HG02870 (cell line): ENCODE measurements around the gene ST7.
"Not testable (repeated sequence)": the region's sequence is repeated elsewhere in the genome, so short reads cannot be mapped to it uniquely, and the experiment has no call there.

Source experiments
- ATAC-seq: cut with Tn5 transposase; IDR thresholded peaks from one replicate; pipeline ENCODE4 v1.9.1; 2021; ENCODE audit warnings: mild to moderate bottlenecking, moderate library complexity; ENCODE audit not compliant: unreplicated experiment

Gene ST7

GRCh38 chr7:117216010-117216409, 262.7 kb downstream of the ST7 start:
- ATAC-seq = no peak

GRCh38 chr7:117216436-117217069, 263.3 kb downstream of the ST7 start:
- no peak for ATAC-seq

GRCh38 chr7:117217106-117218035, 264.1 kb downstream of the ST7 start:
- no peak for ATAC-seq

DNA sequence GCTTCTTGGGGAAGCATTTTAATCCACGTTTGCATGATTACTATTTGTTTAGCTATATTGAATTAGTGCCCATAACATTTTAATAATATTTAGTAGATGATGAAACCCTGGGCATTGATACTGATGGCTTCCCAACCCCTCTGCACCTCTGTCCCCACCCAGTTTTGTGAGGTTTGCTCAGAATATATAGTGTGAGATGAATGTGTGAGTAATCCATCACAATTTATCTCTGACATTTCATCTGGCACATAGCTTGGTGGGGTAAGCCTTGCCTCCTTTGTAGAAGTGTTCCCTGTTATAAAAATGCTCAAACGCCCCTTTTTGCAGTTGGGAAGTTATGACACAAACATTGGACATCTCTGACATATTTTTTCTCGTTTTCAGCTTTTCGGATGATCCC, 265.4 kb downstream of the ST7 start:
- ATAC-seq = no peak

DNA sequence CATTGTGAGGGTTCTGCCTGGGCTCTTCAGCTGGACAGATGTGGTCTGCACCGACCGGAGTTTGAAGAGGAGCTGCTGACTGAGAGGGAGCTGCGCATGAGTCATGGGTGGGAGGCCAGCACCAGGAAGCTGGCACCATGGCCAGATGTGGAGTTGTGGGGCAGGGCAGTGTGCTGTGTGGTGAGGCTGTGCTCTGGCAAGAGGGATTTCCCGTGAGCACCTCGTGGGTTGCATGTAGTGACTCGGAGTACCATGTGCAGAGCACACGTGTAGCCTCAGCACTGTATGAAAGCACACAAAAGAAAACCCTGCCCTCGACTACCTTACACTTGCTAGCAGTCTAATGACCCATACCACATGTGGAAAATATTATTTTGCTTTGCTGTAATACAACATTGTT, 266.2 kb downstream of the ST7 start:
- ATAC-seq = no peak

DNA sequence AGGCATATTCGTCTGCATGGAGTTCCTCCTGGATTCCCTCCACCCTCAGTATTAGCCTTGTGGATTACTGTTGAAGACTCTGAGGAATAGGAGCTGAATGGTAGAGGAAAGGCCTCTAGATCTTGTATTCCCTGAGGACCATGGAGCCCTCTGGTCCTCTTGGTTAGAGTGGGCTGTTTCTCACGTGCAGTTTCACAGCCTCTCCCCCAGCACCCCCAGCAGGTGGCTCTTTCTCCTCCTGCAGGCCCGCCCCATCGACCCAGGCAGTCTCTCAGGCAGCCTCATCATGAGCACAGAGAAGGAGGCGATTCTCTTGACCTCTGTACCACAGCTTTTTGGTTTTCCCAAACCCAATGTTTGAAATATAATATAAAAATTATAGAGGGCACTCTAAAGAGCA, 267.5 kb downstream of the ST7 start:
- no peak for ATAC-seq

DNA sequence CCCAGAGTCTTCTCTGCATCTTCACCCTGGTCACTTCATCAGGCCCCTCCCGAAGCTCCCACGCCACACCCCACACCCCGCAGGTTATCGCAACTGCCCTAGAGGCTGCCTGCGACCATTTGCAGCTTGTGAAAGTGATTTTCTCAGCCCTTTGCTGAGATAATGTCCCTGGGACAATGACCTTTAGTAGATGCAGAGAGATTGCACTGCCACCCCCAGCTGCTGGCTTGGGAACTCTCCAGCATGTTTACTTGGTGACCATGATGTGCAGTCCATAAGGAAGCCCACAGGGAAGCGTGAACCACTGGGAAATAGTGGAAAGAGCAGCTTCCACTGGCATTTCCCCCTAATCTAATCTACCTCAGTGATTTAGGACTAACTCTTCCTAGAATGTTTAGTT, 272.2 kb downstream of the ST7 start:
- no peak for ATAC-seq

DNA sequence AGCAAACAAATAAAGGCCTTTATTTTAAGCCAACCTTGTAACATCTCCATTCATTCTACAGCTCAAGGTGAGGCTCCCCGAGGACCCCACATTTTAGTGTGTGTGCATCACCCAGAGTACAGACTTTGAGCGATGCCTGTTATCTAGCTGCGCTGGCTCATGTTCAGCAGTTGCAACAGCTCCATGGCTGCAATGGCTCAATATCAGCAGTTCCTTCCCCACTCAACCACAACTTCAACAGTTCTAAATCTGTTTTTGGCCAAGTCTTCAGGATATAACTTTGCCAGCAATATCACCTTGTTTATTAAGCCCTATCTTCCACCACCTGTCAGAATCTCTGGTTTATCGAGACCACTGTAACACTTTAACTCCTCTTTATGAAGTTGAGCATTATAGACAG, 273.8 kb downstream of the ST7 start:
- ATAC-seq = no peak

DNA sequence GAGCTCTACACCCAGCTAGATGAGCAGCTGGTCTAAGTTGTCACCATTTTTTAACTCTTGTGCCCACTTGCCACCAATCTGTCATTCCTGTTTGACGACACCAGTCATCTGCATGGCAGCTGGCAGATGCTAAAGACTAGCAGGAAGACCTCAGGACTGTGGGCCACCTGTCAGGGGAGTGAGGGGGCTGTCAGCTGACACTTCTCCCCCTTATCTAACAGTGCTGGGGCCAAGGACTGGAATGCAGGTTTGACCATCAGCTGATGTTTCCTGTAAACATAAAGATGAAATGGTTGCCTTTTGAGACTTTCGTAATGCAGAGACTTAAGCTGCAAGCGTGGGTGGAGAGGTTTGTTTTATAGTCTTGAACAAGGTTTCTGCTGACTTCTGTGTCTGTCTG, 276.0 kb downstream of the ST7 start:
- ATAC-seq = no peak

- peak; percentile 73 for ATAC-seq
Observed at GRCh38 chr7:117230276-117231046, 277.2 kb downstream of the ST7 start.

- no peak for ATAC-seq
Observed at GRCh38 chr7:117231047-117231359, 277.7 kb downstream of the ST7 start.

GRCh38 chr7:117237646-117238045, 284.3 kb downstream of the ST7 start:
- ATAC-seq = peak; percentile 76

DNA sequence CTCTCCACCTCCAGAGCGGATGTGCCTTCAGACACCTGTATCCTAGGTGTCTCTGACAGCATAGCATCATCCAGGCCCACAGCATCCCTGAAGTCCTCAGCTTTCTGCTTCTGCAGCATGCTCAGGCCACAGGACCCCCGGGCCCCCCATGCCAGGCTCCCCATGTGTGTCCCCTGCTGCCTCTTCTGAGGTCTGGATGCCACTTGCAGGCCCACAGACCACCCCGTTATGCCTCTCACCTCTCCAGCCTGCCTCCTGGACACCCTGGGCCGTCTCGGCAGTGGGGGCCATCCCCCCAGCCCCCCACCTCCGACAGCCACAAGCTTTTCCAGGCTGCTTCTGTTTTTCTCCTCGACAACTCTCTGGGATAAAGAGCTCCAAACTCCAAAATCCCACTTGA, 285.2 kb downstream of the ST7 start:
- no peak for ATAC-seq

- ATAC-seq = no peak
Observed at GRCh38 chr7:117238937-117239336, 285.6 kb downstream of the ST7 start.

GRCh38 chr7:117241088-117241487, 287.8 kb downstream of the ST7 start:
- no peak for ATAC-seq

GRCh38 chr7:117243390-117243789, 290.1 kb downstream of the ST7 start:
- no peak for ATAC-seq

- not testable (repeated sequence) for ATAC-seq
Observed at GRCh38 chr7:117245703-117246102, 292.4 kb downstream of the ST7 start.

GRCh38 chr7:117247809-117248208, 294.5 kb downstream of the ST7 start:
- no peak for ATAC-seq

DNA sequence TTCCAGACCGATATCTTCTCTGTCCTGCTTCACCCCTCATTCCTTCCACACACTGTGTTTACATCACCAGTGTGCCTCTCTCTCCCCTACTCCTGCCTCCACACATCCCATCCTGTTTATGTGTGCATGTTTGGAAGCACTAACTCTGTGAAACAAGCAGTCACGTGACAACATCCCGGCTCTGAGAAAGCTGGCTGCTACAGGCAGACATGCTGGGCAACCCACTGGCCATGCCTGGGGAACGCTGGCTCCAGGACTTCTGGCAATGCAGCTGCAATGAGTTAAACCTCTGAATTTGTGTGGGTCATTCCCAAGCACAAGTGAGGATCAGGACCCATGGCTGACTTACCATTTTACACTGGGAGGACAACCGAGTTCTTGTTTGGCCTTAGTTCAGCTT, 295.5 kb downstream of the ST7 start:
- ATAC-seq = no peak

DNA sequence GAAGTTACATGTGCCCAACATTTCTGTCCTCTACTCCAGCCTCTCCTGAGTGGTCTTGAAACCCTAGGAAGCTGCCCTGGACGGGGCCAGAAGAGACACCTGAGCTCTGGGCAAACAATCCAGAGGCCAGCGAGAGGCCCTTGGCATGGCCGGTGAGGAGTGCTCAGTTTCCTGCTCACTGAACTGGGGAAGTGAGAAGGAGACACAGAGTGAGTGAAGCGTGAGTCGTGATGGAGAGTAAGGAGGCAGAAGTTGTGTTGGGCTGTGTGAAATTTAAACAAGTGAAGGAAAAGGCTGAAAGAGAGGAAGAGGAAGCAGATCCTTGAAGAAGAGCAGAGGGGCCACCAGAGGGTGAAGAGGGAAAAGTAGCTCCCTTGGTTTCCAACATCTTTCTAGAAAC, 296.4 kb downstream of the ST7 start:
- no peak for ATAC-seq

DNA sequence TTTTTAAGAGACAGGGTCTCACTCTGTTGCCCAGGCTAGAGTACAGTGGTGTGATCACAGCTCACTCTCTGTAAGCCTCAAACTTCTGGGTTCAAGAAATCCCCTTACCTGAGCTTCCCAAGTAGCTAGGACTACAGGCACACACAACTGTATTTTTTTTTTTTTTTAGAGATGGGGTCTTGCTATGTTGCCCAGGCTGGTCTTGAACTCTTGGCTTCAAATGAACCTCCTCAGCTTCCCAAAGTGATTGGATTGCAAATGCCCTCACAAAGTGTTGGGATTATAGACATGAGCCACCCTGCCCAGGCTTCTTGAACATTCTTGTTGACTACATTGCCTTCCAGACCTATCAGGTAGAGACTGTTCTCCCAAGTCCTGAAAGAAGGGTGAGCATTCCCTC, 296.9 kb downstream of the ST7 start:
- no peak for ATAC-seq

DNA sequence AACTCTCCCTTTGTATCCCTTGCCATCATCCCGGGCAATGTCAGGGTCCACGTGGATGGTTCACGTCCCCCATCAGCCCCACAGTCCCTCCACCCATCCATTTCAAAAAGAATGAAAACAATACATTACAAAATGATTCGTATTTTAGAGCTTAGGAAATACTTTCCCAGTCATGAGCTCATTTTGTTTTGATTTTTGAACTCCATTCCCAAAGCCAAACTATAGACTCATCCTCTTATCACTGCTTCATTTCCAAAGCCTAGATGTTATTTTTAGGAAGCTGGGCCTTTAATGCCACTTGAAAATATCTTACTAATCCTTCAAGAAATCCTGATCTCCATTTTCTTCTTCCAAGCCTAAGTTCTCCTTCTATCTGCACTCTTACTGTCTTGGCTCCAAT, 297.5 kb downstream of the ST7 start:
- no peak for ATAC-seq
